NB4 (cell line): ENCODE results near the gene SLC26A2.

Source experiments
- CTCF ChIP-seq: IDR thresholded peaks from one replicate; pipeline ENCODE4 v1.5.1; 2012; ENCODE audit warnings: low read depth, low read length
- MAX ChIP-seq: IDR thresholded peaks from 2 replicates; pipeline ENCODE4 v1.6.1; 2011; ENCODE audit warnings: low read depth, low read length
- POLR2A ChIP-seq: IDR thresholded peaks from 2 replicates; pipeline ENCODE4 v1.6.1; 2011; ENCODE audit warnings: mild to moderate bottlenecking; ENCODE audit not compliant: insufficient read length; ENCODE audit errors: extremely low read depth

GRCh38 chr5:150006318-150006717 lies 45.8 kb downstream of the SLC26A2 start:
- TF ChIP-seq MAX: no peak
- no peak for TF ChIP-seq CTCF
- no peak for TF ChIP-seq POLR2A
